HG03565 (cell line): ENCODE data around the gene RMI2.
A peak's percentile ranks its signal among the peaks of the same experiment; 100 is the strongest.

Experiments
- ATAC-seq: cut with Tn5 transposase; IDR thresholded peaks from one replicate; pipeline ENCODE4 v1.9.1; 2021; ENCODE audit warnings: mild to moderate bottlenecking, moderate library complexity; ENCODE audit not compliant: unreplicated experiment

The RMI2 gene

DNA sequence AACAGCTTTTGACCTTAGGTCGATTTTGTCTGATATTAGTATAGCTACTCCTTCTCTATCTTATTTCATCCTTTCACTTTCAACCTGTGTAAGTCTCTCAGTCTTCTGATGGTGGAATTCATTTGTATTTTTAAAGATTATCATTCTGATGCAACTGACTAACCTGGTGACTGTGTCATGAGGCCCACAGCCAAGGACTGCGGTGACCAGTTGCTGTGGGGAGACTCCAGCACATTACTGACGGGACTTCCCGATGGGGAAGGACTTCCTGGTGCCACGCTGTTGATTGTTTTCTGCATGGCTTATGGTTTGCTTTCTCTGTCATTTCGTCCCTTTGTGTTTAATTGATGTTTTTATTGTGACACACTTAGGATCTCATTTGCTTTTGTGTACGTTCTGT is 34.2 kb downstream of the RMI2 start:
- ATAC-seq = peak; percentile 80

DNA sequence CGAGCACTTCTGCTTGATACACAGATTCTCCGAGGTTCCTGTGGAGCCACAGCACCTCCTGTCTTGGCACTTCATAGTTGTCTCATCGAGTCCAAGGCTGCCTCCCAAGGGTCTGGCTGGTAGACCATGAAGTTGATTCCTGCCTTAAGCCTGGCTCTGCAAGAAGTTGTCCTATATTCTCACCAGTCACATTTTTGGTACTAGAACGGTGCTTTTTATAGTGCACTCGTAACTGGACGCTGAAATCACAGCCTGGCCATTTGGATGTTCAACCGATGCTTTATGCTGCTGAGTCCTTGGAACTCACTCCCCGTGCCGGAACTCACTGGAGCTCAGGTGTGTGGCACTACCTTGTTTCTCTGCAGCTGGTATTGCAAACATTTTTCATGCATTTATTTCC is 35.6 kb downstream of the RMI2 start:
- ATAC-seq = no peak

DNA sequence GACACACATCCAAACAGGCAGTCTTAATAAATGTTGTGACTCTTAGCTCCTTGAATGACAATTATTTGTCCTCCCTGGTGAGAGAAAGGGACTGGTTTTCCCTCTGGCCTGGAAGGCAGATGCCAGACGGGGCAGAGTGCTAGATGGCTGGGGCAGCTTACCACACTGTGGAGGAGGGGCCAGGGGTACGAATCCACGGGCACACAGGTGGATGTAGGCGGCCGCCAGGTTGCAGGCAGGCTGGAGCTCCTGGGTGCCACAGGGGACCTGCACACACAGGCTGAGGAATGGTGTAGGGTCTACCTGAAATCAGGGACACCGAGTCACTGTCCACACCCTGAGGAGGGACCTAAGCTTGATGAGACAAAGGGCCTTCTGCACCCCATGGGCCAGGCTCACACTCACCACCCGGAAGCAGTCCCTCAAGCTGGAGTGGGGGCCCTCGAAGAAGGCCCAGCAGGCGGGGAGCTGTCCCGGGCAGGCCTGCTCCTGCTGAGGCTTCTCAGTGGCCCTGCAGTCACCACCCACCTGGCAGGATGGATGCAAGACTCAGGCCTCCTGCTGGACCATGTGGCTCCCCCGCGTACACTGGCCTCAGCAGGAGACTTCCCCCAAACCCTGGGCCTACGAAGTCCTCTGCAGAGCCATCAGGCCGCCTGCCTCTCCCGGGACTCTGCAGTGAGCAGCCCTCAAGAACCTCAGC is 38.4 kb downstream of the RMI2 start:
- ATAC-seq = no peak

DNA sequence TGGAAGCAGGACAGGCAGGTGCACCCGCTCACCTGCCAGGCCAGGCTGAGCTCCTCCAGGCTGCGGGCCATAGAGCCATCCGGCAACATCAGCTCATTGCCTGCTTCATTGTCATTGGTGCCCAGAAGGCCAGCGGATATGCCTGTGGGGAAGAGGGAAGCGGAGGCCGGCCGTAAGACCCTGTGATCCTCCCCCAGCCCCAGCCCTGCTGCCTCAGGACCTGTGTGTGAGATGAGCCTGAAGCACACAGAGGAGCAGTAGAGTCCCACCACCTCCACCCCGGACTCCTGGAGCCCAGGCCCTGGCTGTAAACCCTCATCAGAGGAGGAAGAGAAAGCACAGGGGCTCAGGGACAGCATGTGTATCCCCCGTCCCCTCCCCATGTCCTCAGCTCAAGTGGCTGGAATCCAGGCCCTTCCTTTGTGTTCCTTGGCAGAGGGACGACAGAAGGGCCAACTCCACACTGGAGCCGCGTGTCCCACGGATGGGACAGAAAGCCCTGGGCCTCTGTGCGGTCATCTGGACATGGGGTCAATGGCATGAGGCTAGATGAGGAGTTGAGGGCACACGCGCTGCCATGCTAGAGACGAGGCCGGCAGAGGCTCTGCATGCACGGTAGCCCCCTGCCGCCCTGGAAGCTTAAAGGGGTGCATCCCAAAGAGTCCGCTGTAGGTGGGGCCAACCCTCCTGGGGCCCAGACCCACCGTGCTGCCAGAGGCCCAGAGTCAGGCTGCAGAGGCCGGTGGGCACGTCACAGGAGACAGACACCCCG is 39.1 kb downstream of the RMI2 start:
- no peak for ATAC-seq

DNA sequence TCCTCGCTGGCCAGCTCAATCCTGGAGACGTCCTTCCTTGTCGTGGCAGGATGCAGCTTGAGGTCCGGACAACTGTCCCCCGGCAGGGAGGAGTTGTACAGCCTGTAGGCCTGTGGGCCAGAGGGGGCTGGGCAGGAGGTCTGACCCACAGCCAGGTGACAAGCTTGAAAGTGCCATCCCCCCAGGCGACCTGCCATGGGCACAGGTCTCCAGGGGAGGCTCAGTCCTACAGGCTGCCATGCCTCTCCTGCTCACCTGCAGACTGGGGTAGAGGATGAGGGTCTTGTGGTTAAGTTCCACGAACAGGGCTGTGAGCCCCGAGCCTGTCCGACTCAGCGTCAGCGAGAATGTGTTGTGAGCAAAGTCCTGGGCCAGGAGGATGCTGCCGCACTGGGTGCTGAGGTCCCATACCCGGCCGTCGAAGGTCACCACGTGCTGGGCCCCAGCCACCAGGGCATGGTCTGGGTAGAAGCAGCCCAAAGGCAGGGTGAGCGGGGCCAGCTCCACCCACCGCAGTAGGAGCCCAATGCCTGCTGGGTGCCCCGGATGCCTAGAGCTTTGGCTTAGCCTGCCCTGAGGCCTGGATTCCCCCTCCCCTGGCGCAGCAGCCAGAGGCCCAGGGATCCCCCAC is 39.8 kb downstream of the RMI2 start:
- no peak for ATAC-seq

DNA sequence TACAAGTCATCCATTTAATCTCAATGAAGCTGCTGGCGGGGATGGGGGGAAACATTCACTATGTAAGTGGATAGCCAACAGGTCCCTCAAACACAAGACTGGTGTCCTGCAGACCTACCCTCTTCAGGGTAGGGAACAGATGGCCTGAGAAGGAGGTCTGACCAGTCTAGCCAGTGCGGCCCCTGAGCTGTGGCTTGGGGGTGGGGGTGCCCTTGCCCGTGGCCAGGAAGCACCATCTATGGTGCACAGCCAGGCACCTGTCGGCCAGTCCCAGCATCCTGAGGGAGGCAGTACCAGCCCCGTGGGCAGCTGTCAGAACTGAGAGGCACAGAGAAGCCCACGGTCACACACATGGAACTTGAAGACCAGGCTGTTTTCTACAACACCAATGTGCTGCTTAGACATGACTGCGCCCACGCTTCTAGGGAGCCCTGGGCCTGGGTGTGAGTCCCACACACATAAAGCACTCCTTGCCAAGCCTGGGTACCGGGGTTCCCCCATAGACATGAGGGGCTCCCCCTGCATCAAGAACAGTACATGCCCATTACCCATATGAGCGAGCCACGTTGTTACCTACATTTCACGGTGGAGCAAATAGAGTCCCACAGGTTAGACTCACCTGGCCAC is 40.9 kb downstream of the RMI2 start:
- ATAC-seq = no peak

DNA sequence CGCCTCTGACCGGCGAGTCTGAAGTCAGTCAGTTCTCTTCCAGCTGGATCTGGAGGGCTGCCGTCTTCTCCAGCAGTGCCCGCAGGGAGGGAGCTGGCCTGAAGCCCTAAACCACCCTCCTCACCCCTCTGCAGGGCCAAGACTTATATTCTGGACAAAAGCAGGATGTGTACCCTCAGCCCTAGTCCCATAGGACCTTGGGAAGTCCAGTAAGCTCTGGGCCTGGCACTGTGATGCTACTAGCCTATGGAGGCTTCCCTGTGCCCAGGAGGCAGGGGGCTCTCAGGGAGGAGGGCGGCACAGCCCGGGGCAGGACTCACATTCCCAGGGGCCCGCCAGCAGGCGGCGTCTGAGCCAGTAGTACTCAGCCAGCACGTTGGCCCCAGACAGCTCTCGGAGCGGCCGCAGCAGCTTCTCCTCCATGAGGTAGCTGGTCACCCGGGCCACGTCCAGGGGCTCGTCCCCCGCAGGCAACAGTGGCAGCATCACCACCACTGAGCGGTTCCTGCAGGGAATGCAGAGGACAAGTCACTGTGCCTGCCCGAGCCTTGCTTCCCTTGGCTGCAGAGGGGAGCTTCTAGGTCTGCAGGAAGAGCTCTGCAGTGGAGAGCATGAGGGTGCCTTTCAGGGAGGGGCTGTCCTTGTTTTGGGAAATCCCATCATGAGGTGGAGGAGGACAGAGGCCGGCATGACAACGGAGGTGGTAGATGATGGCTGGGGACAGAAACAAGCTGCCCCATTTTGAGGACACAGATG is 41.7 kb downstream of the RMI2 start:
- ATAC-seq = no peak

DNA sequence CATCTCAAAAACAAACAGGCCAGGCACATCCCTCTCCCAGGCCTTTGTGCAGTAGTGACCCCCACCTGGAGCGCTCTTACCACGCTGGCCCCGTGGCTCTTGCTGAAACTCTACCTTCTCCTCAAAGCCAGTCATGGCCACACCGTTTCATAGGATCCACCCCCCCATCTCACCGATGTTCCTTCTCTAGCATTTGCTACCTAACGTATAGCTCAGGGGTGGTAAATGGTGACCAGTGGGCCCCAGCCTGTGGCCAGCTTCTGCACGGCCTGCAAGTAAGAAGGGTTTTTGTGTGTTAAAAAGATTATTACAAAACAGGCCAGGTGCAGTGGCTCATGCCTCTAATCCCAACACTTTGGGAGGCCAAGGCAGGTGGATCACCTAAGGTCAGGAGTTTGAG is 43.8 kb downstream of the RMI2 start:
- no peak for ATAC-seq

DNA sequence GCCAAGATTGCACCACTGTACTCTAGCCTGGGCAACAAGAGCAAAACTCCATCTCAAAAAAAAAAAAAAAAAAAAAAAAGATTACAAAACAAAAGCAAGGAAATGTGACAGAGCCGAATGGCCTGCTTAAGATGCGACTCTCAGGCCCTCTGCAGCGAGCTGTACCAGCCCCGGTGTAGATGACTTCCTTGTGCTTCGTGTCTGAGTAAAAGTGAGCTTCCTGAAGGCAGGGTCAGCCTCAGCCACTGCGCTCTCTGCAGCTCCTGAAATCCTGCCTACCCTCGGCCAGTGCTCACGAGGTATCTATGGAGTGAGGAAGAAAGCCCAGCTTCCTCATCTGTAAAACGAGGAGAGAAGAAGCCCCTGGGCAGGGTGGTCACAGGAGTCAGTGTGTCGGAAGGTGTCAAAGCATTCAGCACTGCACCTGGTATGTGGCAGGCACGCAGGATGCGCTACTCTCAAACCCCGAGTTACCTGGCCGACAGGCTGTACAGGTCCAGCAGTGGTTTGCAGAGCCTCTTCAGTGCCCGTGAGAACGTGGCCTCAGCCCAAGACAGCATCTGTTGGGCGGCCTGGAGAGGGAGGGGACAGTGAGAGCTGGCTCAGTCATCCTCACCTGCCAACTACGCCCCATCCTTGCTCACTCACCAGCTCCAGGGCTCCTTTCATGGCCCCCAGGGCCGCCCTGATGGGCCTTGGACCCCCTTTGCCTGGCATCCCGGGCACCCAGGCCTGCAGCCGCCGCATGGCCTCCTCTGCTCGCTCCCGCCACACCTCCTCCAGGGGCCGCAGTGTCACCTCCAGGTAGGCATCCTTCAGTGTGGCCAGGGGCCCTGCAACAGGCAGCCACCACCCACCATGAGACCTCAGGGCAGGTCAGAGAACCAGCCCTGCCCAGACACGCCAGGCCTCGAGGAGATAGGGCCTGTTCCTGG is 44.6 kb downstream of the RMI2 start:
- ATAC-seq = no peak

DNA sequence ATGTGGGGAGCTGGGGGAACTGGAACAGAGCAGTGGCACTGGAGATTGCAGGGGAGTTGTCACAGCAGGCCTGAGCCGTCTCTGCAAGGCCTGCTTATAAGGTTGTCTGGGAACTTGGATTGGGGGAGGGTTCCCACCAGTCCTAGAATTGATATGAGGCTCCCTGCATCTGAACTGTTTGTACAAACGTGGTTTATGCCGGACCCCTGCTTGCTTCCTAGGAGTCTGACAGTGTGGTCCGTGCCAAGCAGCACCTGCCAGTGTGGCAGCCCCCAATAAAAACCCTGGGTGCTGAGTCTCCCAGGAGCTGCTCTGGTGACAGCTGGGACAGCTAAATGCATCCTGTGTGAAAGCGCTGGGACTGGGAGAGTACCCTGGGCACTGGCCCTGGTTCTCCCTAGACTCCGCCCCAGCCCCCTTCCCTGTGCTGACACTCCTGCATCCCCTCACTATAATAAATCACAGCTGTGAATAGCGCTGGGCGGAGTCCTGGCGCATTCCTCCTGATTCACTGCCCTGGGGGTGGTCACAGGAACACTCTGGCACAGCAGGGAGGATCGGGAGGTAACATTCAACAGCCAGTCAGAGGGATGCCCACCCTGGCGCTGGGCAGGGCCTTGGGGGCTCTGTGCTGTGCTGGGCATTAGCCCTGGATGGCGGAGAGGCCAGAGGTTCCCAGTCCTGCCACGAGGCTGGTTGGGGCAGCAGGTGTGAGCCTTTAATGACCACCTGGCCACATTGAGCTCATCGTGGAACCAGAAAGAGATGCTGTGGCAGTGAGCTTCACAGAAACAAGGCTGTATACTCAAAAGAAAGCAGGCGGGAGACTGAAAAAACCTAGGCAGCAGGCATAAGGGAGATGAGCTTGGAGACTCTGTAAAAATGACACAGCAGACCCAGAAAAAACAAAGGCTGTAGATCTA is 45.6 kb downstream of the RMI2 start:
- ATAC-seq = no peak

DNA sequence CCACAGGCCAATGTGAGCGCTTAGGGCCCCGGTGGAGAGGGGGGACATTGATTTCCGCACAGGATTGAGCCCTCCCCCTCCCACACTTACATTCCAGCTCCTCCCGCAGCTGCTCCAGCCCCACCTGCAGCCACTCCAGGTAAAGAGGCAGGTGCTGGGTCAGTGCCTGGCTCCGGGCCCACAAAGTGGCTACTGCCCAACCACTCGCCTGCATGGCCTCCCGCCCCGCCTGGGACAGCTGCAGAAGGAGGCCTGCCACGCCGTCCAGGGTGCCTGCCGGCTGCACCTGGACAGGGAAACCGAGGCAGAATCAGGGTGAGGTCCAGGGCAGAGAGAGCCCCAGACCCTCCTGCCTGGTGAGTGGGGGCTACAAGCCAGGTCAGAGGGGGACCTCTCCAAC is 46.3 kb downstream of the RMI2 start:
- ATAC-seq = no peak

DNA sequence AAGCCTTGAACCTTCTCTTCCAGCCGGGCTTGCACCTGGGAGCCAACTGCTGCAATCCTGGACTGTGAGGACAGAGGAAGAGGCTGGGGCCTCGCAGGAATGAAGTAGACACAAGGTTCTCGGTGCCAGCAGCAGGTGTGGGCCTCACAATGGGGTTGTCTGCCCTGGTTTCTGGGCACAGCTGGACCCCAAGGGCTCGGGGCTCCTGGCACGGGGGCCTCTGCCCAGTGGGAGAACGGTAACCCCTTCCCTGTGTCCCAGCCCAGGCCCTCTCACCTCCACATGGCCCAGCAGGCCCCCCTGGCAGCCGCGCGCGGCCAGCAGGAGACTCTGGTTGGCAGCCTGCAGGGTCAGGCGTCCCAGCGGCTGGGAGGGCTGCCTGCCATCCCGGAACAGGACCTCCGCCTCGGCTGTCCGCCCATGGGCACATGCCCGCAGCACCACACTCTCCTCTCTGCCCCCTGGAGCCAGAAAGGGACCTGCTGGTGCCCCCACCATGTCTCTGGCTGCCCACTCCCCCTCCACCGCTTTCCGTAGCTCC is 46.9 kb downstream of the RMI2 start:
- ATAC-seq = no peak

DNA sequence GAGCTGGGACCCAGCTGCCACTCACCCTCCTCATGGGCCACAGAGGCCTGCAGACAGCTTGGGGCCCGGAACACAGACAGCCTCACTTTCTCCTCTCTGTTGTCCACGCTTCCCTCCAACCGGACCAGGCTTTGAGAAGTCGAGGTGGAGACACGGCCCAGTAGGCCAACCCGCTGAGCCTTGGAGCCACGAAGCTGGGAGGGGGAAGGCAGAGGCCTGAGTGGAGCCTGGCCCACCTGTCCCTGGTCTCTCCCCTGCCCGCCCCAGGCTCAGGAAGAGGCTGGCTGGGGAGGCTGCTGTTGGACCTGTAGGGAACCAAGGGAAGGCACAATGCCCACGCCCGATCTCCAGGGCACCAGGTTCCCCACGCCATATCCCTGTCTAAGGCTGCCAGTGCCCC is 48.1 kb downstream of the RMI2 start:
- ATAC-seq = no peak

DNA sequence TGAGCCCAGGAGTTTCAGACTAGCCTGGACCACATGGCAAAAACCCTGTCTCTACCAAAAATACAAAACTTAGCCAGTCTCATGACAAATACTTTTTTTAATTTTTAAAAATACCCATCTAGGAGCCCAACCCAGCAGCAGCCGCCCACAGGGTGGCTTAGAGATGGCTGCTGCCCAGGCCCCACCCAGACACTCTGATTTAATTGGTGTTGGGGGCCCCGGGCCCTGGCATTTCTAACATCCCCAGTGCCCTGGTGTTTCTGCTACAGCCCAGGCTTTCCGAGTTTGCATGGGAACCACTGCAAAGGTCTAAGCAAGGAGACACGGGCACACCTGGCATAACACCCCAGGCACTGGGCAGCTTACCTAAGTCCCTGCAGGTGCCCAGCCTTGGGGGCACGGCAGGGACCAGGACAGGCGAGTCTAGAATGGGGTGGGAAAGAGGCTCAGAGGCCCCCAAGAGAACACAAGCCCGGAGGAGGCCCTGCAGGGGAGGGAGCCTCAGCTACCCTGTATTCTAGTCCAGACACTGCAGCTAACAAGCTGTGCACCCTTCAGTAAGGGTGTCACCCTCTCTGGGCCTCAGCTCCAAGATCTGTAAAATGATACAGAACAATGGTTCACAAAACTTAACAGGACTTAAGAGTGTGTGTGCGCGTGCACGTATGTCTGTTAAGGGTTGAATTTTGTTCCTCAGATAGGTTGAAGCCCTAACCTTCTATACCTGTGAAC is 48.8 kb downstream of the RMI2 start:
- ATAC-seq = no peak

DNA sequence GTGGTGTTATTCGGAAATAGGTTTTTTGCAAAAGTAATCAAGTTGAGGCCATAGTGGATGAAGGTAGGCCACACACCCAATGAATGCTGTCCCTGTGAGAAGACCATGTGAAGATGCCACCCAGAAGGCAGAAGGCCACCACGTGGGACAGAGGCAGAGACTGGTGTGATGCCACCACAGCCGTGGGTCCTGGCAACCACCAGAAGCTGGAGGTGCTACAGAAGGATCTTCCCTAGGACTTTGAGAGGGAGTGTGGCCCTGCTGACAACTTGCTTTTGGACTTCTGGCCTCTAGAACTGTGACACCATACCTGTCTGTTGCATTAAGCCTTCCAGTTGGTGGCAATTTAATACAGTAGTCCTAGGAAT is 49.3 kb downstream of the RMI2 start:
- no peak for ATAC-seq

DNA sequence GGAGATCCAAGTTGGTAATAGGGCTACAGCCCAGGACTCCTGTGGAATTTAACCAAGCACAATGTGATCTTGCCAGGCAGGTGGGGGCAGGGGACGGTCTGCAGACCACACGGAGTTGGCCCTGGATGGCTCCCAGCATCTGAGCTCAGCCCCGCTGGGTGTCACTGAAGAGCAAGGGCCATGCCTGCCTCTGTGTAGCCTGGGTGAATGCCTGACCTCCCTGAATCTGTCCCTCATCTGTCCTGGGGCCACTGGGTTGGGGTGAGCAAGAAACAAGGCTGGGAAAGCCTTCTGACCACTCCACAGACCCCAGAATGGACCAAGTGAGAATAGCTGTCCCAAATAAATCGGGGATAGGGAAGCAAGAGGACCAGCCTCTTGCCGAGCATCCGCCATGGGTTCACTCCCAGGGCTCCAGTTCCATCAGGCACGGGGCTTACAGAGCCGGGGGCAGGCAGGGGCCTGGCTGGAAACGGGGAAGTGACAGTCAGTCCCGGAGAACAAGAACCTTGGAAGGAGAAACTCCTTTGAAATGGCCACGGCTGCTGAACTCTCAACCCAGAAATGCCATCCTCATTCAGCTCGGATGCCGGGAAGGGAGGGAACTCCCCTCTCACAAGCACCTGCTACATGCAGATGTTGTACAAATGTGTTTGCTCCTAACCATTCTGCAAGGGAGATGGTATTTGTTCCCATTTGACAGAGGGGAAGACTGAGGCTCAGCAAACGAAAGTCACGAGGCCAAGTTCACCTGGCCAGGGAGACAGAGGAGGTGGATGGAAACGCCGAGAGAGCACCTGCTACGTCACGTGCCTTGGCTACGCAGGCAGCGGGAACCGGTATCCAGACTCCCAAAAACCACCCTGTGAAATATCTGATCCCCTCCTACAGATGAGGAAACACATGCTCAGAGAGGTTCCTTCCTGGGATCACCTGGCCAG is 50.0 kb downstream of the RMI2 start:
- ATAC-seq = no peak

DNA sequence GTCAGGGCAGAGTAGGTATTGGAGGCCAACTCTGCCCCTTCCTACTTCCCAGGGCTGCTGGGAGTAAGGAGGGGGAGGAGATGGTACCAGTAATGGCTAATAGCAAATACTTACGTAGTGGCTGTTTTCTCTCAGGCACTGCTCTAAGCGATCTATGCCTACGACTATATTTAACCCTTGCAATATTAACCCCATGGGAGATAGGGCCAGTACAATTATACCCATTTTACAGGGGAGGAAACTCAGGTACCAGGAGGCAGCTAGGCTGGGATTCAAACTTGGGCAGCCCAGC is 50.6 kb downstream of the RMI2 start:
- no peak for ATAC-seq
